Osteocyte (in vitro differentiated cells): ENCODE results near the gene ARID2. TPM values are rescaled to one million over a fixed set of nuclear protein-coding genes. Genes with fewer than 3 reads are reported as not detected.

Experiments
- DNase-seq: peaks from one replicate; pipeline ENCODE4 v3.0.0; 2021; ENCODE audit warnings: mixed read lengths; ENCODE audit not compliant: unreplicated experiment; ENCODE audit errors: extremely low spot score
- H3K27ac Mint-ChIP-seq: one replicate; pipeline ENCODE4 v1.8.0; 2021; ENCODE audit warnings: mild to moderate bottlenecking, mixed read lengths; ENCODE audit not compliant: unreplicated experiment
- H3K27me3 Mint-ChIP-seq: one replicate; pipeline ENCODE4 v1.8.0; 2021; ENCODE audit warnings: mixed read lengths; ENCODE audit not compliant: unreplicated experiment
- H3K36me3 Mint-ChIP-seq: one replicate; pipeline ENCODE4 v1.8.0; 2021; ENCODE audit warnings: mixed read lengths; ENCODE audit not compliant: unreplicated experiment
- H3K4me1 Mint-ChIP-seq: one replicate; pipeline ENCODE4 v1.8.0; 2021; ENCODE audit warnings: mixed read lengths; ENCODE audit not compliant: unreplicated experiment
- H3K4me3 Mint-ChIP-seq: one replicate; pipeline ENCODE4 v1.8.0; 2021; ENCODE audit warnings: mild to moderate bottlenecking, moderate library complexity, mixed read lengths; ENCODE audit not compliant: unreplicated experiment
- H3K9me3 Mint-ChIP-seq: one replicate; pipeline ENCODE4 v1.8.0; 2021; ENCODE audit warnings: mixed read lengths; ENCODE audit not compliant: unreplicated experiment
- CTCF ChIP-seq: fragments of 200-600 bp; sonication (generic); IDR thresholded peaks from 2 replicates; pipeline ENCODE4 v1.5.0; 2021; ENCODE audit warnings: antibody characterized with exemption, mild to moderate bottlenecking, moderate library complexity
- total RNA-seq: library from RNA; stranded (reverse); gene quantifications from 2 replicates; pipeline ENCODE4 v1.2.1, GENCODE V29; 2021

The ARID2 gene
- total RNA-seq, 1 donor from 2014 or later, result 38.1 TPM

GRCh38 chr12:45687081-45688015 lies 42.2 kb upstream of the ARID2 start:
- Mint-ChIP-seq H3K27ac (peak overlapping the region; percentile 44), H3K36me3 (no peaks in the 10 kb centered on the region), H3K4me1 (peaks cover 13% of the 10 kb centered on the region), H3K9me3 (no peaks in the 10 kb centered on the region), H3K4me3 (no peak overlapping the region), H3K27me3 (peaks cover 35% of the 10 kb centered on the region)
- no peak for DNase-seq
- no peak for TF ChIP-seq CTCF

- no peaks in the 10 kb centered on the region for H3K36me3 Mint-ChIP-seq
- H3K27ac Mint-ChIP-seq, result no peak overlapping the region
- no peak for DNase-seq
- H3K4me1 Mint-ChIP-seq, result peaks cover 13% of the 10 kb centered on the region
- peaks cover 30% of the 10 kb centered on the region for H3K27me3 Mint-ChIP-seq
- H3K4me3 Mint-ChIP-seq, result no peak overlapping the region
- no peaks in the 10 kb centered on the region for H3K9me3 Mint-ChIP-seq
- TF ChIP-seq CTCF, result no peak
Observed at GRCh38 chr12:45688183-45688582, 41.3 kb upstream of the ARID2 start.

DNA sequence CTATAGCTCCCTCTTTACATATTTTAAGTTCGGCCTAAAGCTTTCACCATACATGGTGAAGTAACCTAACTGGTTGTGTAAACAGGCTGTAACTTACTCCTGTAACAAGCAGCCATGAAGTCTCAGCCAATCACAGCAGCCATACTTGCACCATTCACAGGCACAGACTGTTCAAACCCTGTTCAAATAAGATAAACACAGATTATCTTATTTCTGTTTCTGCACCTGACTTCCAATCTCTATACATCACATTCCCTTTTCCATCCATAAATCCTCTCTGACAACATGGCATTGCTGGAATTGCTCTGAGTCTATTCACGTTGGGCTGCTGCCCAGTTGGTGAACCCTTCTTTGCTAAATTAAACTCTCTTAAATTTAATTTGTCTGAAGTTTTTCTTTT lies 34.5 kb upstream of the ARID2 start:
- H3K36me3 Mint-ChIP-seq, result no peaks in the 10 kb centered on the region

DNA sequence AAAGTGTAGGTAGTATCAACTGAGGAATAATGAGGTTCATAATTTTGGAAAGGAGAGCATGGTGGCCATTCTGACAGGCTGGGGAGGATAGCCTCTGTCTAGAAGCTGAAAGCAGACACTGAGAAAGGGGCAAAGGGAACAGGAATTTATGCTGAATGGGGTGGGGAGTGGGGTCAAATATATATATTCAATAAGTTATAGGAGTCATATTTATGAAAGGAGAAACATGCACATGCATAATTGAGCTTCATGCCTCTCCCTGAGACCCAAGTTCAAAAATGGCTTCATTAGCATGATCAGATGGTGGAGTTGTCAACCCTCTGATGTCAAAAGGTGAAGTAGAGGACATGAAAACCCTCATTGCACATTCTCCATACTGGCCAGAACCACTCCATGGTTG lies 33.9 kb upstream of the ARID2 start:
- Mint-ChIP-seq H3K36me3 (no peaks in the 10 kb centered on the region), H3K27me3 (peaks cover 11% of the 10 kb centered on the region), H3K27ac (no peak overlapping the region), H3K4me3 (no peak overlapping the region), H3K4me1 (no peaks in the 10 kb centered on the region), H3K9me3 (no peaks in the 10 kb centered on the region)
- DNase-seq, result no peak
- no peak for TF ChIP-seq CTCF

More for the DNA sequence above, 34.5 kb upstream of the ARID2 start:
- no peaks in the 10 kb centered on the region for H3K4me1 Mint-ChIP-seq
- H3K27me3 Mint-ChIP-seq, result peaks cover 11% of the 10 kb centered on the region
- H3K27ac Mint-ChIP-seq, result no peak overlapping the region
- no peak for TF ChIP-seq CTCF
- no peak overlapping the region for H3K4me3 Mint-ChIP-seq
- no peaks in the 10 kb centered on the region for H3K9me3 Mint-ChIP-seq
- DNase-seq, result no peak

GRCh38 chr12:45696049-45696448 lies 33.5 kb upstream of the ARID2 start:
- no peak for TF ChIP-seq CTCF
- peaks cover 1% of the 10 kb centered on the region for H3K9me3 Mint-ChIP-seq
- DNase-seq, result no peak
- no peaks in the 10 kb centered on the region for H3K4me1 Mint-ChIP-seq
- no peak overlapping the region for H3K27ac Mint-ChIP-seq
- peaks cover 10% of the 10 kb centered on the region for H3K27me3 Mint-ChIP-seq
- H3K4me3 Mint-ChIP-seq, result no peak overlapping the region
- no peaks in the 10 kb centered on the region for H3K36me3 Mint-ChIP-seq
